OCI-LY1 (cell line): ENCODE results near the gene MED22.

ENCODE experiments used
- EZH2 ChIP-seq: fragments of 200-600 bp; sonication (generic), shearing (Covaris generic); IDR thresholded peaks from 2 replicates; pipeline ENCODE4 v1.8.0; 2017; ENCODE audit warnings: borderline replicate concordance, mixed run types, mild to moderate bottlenecking, antibody characterized with exemption, low read length, moderate library complexity, mixed read lengths
- TF ChIP-seq, protein P1 (sequence below): fragments of 200-600 bp; sonication (generic), shearing (Covaris generic); IDR thresholded peaks from 2 replicates; pipeline ENCODE4 v1.5.1; 2017; ENCODE audit warnings: mild to moderate bottlenecking, antibody characterized with exemption, low read length, moderate library complexity, mixed read lengths

DNA sequence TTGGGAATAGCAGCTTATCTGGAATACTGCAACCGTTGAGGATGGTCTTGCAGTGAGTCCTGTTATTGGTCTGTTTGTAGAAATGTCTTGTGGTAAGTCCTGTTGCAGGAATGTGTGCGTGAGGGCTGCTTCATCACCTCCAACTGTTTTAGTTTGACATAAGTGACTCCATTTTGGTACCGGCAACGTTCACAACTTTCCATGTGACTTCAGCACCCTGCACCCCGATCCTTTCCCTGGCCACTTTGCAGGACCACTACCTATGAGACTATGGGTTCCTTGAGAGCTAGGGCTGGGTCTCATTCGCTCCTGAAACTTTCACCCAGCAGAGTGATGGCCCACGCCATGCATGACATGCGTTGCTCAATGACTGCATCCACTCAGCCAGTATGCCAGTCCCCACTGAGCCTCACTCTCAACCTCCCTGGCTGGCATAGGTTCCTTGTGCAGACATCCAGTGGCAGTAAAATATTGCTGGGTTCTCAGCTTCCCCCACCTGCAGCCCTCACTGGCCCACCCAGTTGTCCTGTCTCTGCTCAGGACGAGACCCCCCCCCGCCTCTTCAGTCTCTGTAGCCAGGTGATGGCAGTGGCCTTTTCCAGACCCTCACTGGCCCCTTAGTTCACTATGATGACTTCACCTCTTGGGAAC is 20.0 kb downstream of the MED22 start:
- no peak for TF ChIP-seq EZH2
- TF ChIP-seq, protein P1, sequence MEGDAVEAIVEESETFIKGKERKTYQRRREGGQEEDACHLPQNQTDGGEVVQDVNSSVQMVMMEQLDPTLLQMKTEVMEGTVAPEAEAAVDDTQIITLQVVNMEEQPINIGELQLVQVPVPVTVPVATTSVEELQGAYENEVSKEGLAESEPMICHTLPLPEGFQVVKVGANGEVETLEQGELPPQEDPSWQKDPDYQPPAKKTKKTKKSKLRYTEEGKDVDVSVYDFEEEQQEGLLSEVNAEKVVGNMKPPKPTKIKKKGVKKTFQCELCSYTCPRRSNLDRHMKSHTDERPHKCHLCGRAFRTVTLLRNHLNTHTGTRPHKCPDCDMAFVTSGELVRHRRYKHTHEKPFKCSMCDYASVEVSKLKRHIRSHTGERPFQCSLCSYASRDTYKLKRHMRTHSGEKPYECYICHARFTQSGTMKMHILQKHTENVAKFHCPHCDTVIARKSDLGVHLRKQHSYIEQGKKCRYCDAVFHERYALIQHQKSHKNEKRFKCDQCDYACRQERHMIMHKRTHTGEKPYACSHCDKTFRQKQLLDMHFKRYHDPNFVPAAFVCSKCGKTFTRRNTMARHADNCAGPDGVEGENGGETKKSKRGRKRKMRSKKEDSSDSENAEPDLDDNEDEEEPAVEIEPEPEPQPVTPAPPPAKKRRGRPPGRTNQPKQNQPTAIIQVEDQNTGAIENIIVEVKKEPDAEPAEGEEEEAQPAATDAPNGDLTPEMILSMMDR: no peak
